WTC11 (cell line): ENCODE results near the gene NEURL3. TPM values are rescaled to one million over a fixed set of nuclear protein-coding genes. Genes with fewer than 3 reads are reported as not detected.

Experiments
- ATAC-seq: fragments of 200-7000 bp; cut with Tn5 transposase; 2 replicates; pipeline ENCODE4 v1.10.0; 2021; ENCODE audit warnings: mild to moderate bottlenecking, moderate library complexity
- CTCF ChIA-PET: fragments of 300-600 bp; sonication (Branson Sonifier 250); formaldehyde crosslinking; loops from one replicate; lab custom pipeline; 2021; ENCODE audit warnings: antibody characterized with exemption; lab: Charles Lee
- POLR2A ChIA-PET: fragments of 350-600 bp; sonication (Branson Sonifier 250); formaldehyde crosslinking; loops from one replicate; lab custom pipeline; 2021; ENCODE audit warnings: antibody characterized with exemption; lab: Charles Lee
- DNase-seq: peaks from one replicate; pipeline ENCODE4 v3.0.0; 2021; ENCODE audit warnings: low spot score
- H3K27ac Mint-ChIP-seq: 2 replicates; pipeline ENCODE4 v1.8.0; 2021; ENCODE audit warnings: mixed read lengths
- H3K27me3 Mint-ChIP-seq: 2 replicates; pipeline ENCODE4 v1.8.0; 2021; ENCODE audit warnings: low read depth, mild to moderate bottlenecking, moderate library complexity, mixed read lengths
- H3K36me3 Mint-ChIP-seq: 2 replicates; pipeline ENCODE4 v1.8.0; 2021; ENCODE audit warnings: mixed read lengths
- H3K4me1 Mint-ChIP-seq: 2 replicates; pipeline ENCODE4 v1.8.0; 2022; ENCODE audit warnings: mixed read lengths
- H3K4me3 Mint-ChIP-seq: 2 replicates; pipeline ENCODE4 v1.8.0; 2021; ENCODE audit warnings: mild to moderate bottlenecking, moderate library complexity, mixed read lengths
- H3K9me3 Mint-ChIP-seq: 2 replicates; pipeline ENCODE4 v1.8.0; 2021; ENCODE audit warnings: mixed read lengths
- CBFB ChIP-seq: sonication (generic); formaldehyde crosslinking; IDR thresholded peaks from 2 replicates; pipeline ENCODE4 v1.8.1; 2022; ENCODE audit warnings: mild to moderate bottlenecking, low read depth, missing genetic modification reagents
- CREB1 ChIP-seq: sonication (generic); formaldehyde crosslinking; IDR thresholded peaks from 2 replicates; pipeline ENCODE4 v1.8.0; 2023; ENCODE audit warnings: mild to moderate bottlenecking, missing genetic modification reagents
- NFE2L1 ChIP-seq: sonication (generic); formaldehyde crosslinking; IDR thresholded peaks from 2 replicates; pipeline ENCODE4 v1.8.1; 2023; ENCODE audit warnings: missing genetic modification reagents
- NR1H2 ChIP-seq: sonication (generic); formaldehyde crosslinking; IDR thresholded peaks from 2 replicates; pipeline ENCODE4 v1.9.0; 2021; ENCODE audit warnings: mild to moderate bottlenecking, moderate library complexity, missing genetic modification reagents
- SMAD4 ChIP-seq: sonication (generic); formaldehyde crosslinking; IDR thresholded peaks from 2 replicates; pipeline ENCODE4 v1.8.0; 2022; ENCODE audit warnings: mild to moderate bottlenecking, missing genetic modification reagents
- SOX15 ChIP-seq: fragments of 250-450 bp; sonication (Bioruptor Pico); IDR thresholded peaks from 2 replicates; pipeline ENCODE4 v1.9.0; 2021; ENCODE audit warnings: mild to moderate bottlenecking
- TEAD1 ChIP-seq: sonication (generic); formaldehyde crosslinking; IDR thresholded peaks from 2 replicates; pipeline ENCODE4 v1.8.0; 2022; ENCODE audit warnings: mild to moderate bottlenecking, missing genetic modification reagents
- ZNF263 ChIP-seq: sonication (generic); formaldehyde crosslinking; IDR thresholded peaks from 2 replicates; pipeline ENCODE4 v1.8.1; 2022; ENCODE audit warnings: low read depth, mild to moderate bottlenecking, moderate library complexity, missing genetic modification reagents
- ZNF396 ChIP-seq: fragments of 250-450 bp; sonication (Bioruptor Pico); IDR thresholded peaks from 2 replicates; pipeline ENCODE4 v1.8.0; 2021; ENCODE audit warnings: mild to moderate bottlenecking, moderate library complexity, borderline replicate concordance
- total RNA-seq: library from RNA; stranded (reverse); gene quantifications from 3 replicates; pipeline ENCODE4 v1.2.3, GENCODE V29; 2021
- TF ChIP-seq, protein P1 (sequence below): sonication (generic); formaldehyde crosslinking; IDR thresholded peaks from 2 replicates; pipeline ENCODE4 v1.8.1; 2022; ENCODE audit warnings: mild to moderate bottlenecking, moderate library complexity, missing genetic modification reagents
- TF ChIP-seq, protein P2 (sequence below): fragments of 250-450 bp; sonication (Bioruptor Pico); IDR thresholded peaks from 2 replicates; pipeline ENCODE4 v2.1.2; 2022; ENCODE audit warnings: mild to moderate bottlenecking, moderate library complexity
- TF ChIP-seq, protein P3 (sequence below): sonication (generic); formaldehyde crosslinking; IDR thresholded peaks from 2 replicates; pipeline ENCODE4 v1.8.1; 2023; ENCODE audit warnings: mild to moderate bottlenecking, missing genetic modification reagents, moderate library complexity
- TF ChIP-seq, protein P4 (sequence below): sonication (generic); formaldehyde crosslinking; conservative IDR thresholded peaks from 2 replicates; pipeline ENCODE4 v1.8.1; 2023; ENCODE audit warnings: mild to moderate bottlenecking, low read depth, missing genetic modification reagents, moderate library complexity
- TF ChIP-seq, protein P5 (sequence below): sonication (generic); formaldehyde crosslinking; IDR thresholded peaks from 2 replicates; pipeline ENCODE4 v1.8.0; 2022; ENCODE audit warnings: mild to moderate bottlenecking, missing genetic modification reagents
- TF ChIP-seq, protein P6 (sequence below): sonication (generic); formaldehyde crosslinking; IDR thresholded peaks from 2 replicates; pipeline ENCODE4 v1.8.1; 2023; ENCODE audit warnings: mild to moderate bottlenecking, missing genetic modification reagents, moderate library complexity
- TF ChIP-seq, protein P7 (sequence below): fragments of 250-450 bp; sonication (Bioruptor Pico); IDR thresholded peaks from 2 replicates; pipeline ENCODE4 v1.9.0; 2021; ENCODE audit warnings: mild to moderate bottlenecking

Gene NEURL3
- total RNA-seq, 1 experiment from 2014 or later: not detected

DNA sequence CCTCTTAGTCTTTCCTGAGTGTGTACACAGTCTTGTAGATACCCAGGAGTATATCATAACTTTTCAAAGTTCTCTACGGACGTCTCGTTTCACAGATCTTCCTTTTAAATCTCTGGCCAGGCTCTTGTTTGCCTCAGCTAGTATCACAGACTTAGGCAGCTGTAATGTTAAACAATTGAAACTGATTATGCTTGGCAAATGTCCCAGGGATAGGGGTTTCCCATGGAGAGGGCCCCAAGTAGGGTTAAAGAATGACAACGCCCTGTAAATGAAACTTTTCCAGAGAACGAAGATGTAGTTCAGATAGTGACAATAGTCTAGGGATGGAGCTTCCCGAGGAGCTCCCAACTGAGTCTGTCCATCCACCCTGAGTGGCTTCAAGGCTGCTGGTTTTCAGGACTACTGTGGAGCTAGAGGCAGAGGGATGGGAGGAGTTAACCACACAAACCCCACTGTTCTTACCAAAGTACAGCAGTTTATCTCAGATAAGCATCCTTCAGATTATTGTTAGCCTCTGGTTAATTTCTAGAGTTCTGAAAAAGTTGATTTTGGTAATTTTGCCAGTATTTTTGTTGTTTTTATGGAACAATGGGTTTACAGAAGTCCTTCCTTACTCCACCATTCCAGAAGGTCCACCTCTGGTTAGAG lies 9.1 kb downstream of the NEURL3 start:
- Mint-ChIP-seq H3K4me3 (no peak overlapping the region), H3K27ac (no peak overlapping the region), H3K27me3 (peaks cover 4% of the 10 kb centered on the region; the same call in 1 of the 2 replicates), H3K9me3 (peaks cover 18% of the 10 kb centered on the region), H3K4me1 (peaks cover 3% of the 10 kb centered on the region; the same call in 1 of the 2 replicates), H3K36me3 (peaks cover 4% of the 10 kb centered on the region; the same call in 1 of the 2 replicates)
- ChIA-PET CTCF (interaction anchor here (0.6 to 5.3 kb wide), 3 partner anchors 9 to 89 kb away, joined by 3 to 28 read pairs (median 3); no protein-coding TSS in a partner anchor), POLR2A (no interaction called here)
- no peak for ATAC-seq
- no peak for TF ChIP-seq TEAD1 (CRISPR knock-in tag)
- TF ChIP-seq NFE2L1 (CRISPR knock-in tag): no peak
- no peak for TF ChIP-seq SOX15
- no peak for TF ChIP-seq ZNF263 (CRISPR knock-in tag)
- no peak for TF ChIP-seq ZNF396
- TF ChIP-seq, protein P1, sequence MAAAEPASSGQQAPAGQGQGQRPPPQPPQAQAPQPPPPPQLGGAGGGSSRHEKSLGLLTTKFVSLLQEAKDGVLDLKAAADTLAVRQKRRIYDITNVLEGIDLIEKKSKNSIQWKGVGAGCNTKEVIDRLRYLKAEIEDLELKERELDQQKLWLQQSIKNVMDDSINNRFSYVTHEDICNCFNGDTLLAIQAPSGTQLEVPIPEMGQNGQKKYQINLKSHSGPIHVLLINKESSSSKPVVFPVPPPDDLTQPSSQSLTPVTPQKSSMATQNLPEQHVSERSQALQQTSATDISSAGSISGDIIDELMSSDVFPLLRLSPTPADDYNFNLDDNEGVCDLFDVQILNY (CRISPR knock-in tag): no peak
- TF ChIP-seq, protein P2, sequence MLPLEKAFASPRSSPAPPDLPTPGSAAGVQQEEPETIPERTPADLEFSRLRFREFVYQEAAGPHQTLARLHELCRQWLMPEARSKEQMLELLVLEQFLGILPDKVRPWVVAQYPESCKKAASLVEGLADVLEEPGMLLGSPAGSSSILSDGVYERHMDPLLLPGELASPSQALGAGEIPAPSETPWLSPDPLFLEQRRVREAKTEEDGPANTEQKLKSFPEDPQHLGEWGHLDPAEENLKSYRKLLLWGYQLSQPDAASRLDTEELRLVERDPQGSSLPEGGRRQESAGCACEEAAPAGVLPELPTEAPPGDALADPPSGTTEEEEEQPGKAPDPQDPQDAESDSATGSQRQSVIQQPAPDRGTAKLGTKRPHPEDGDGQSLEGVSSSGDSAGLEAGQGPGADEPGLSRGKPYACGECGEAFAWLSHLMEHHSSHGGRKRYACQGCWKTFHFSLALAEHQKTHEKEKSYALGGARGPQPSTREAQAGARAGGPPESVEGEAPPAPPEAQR (CRISPR knock-in tag): no peak
- TF ChIP-seq, protein P3, sequence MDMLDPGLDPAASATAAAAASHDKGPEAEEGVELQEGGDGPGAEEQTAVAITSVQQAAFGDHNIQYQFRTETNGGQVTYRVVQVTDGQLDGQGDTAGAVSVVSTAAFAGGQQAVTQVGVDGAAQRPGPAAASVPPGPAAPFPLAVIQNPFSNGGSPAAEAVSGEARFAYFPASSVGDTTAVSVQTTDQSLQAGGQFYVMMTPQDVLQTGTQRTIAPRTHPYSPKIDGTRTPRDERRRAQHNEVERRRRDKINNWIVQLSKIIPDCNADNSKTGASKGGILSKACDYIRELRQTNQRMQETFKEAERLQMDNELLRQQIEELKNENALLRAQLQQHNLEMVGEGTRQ: no peak
- no peak for TF ChIP-seq CBFB (CRISPR knock-in tag)
- TF ChIP-seq, protein P4, sequence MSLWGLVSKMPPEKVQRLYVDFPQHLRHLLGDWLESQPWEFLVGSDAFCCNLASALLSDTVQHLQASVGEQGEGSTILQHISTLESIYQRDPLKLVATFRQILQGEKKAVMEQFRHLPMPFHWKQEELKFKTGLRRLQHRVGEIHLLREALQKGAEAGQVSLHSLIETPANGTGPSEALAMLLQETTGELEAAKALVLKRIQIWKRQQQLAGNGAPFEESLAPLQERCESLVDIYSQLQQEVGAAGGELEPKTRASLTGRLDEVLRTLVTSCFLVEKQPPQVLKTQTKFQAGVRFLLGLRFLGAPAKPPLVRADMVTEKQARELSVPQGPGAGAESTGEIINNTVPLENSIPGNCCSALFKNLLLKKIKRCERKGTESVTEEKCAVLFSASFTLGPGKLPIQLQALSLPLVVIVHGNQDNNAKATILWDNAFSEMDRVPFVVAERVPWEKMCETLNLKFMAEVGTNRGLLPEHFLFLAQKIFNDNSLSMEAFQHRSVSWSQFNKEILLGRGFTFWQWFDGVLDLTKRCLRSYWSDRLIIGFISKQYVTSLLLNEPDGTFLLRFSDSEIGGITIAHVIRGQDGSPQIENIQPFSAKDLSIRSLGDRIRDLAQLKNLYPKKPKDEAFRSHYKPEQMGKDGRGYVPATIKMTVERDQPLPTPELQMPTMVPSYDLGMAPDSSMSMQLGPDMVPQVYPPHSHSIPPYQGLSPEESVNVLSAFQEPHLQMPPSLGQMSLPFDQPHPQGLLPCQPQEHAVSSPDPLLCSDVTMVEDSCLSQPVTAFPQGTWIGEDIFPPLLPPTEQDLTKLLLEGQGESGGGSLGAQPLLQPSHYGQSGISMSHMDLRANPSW (CRISPR knock-in tag): no peak
- TF ChIP-seq CREB1: no peak
- TF ChIP-seq, protein P5, sequence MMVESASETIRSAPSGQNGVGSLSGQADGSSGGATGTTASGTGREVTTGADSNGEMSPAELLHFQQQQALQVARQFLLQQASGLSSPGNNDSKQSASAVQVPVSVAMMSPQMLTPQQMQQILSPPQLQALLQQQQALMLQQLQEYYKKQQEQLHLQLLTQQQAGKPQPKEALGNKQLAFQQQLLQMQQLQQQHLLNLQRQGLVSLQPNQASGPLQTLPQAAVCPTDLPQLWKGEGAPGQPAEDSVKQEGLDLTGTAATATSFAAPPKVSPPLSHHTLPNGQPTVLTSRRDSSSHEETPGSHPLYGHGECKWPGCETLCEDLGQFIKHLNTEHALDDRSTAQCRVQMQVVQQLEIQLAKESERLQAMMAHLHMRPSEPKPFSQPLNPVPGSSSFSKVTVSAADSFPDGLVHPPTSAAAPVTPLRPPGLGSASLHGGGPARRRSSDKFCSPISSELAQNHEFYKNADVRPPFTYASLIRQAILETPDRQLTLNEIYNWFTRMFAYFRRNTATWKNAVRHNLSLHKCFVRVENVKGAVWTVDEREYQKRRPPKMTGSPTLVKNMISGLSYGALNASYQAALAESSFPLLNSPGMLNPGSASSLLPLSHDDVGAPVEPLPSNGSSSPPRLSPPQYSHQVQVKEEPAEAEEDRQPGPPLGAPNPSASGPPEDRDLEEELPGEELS (CRISPR knock-in tag): no peak
- TF ChIP-seq NR1H2 (CRISPR knock-in tag): no peak
- TF ChIP-seq, protein P6, sequence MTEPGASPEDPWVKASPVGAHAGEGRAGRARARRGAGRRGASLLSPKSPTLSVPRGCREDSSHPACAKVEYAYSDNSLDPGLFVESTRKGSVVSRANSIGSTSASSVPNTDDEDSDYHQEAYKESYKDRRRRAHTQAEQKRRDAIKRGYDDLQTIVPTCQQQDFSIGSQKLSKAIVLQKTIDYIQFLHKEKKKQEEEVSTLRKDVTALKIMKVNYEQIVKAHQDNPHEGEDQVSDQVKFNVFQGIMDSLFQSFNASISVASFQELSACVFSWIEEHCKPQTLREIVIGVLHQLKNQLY (CRISPR knock-in tag): no peak
- no peak for TF ChIP-seq SMAD4 (CRISPR knock-in tag)
- TF ChIP-seq, protein P7, sequence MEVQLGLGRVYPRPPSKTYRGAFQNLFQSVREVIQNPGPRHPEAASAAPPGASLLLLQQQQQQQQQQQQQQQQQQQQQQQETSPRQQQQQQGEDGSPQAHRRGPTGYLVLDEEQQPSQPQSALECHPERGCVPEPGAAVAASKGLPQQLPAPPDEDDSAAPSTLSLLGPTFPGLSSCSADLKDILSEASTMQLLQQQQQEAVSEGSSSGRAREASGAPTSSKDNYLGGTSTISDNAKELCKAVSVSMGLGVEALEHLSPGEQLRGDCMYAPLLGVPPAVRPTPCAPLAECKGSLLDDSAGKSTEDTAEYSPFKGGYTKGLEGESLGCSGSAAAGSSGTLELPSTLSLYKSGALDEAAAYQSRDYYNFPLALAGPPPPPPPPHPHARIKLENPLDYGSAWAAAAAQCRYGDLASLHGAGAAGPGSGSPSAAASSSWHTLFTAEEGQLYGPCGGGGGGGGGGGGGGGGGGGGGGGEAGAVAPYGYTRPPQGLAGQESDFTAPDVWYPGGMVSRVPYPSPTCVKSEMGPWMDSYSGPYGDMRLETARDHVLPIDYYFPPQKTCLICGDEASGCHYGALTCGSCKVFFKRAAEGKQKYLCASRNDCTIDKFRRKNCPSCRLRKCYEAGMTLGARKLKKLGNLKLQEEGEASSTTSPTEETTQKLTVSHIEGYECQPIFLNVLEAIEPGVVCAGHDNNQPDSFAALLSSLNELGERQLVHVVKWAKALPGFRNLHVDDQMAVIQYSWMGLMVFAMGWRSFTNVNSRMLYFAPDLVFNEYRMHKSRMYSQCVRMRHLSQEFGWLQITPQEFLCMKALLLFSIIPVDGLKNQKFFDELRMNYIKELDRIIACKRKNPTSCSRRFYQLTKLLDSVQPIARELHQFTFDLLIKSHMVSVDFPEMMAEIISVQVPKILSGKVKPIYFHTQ (CRISPR knock-in tag): no peak
- no peak for DNase-seq
